HG02943 (cell line): ENCODE measurements around the gene CELSR1.

ENCODE experiments used
- ATAC-seq: cut with Tn5 transposase; IDR thresholded peaks from one replicate; pipeline ENCODE4 v1.9.1; 2021; ENCODE audit warnings: mild to moderate bottlenecking, low read depth, moderate library complexity; ENCODE audit not compliant: unreplicated experiment

Gene CELSR1

DNA sequence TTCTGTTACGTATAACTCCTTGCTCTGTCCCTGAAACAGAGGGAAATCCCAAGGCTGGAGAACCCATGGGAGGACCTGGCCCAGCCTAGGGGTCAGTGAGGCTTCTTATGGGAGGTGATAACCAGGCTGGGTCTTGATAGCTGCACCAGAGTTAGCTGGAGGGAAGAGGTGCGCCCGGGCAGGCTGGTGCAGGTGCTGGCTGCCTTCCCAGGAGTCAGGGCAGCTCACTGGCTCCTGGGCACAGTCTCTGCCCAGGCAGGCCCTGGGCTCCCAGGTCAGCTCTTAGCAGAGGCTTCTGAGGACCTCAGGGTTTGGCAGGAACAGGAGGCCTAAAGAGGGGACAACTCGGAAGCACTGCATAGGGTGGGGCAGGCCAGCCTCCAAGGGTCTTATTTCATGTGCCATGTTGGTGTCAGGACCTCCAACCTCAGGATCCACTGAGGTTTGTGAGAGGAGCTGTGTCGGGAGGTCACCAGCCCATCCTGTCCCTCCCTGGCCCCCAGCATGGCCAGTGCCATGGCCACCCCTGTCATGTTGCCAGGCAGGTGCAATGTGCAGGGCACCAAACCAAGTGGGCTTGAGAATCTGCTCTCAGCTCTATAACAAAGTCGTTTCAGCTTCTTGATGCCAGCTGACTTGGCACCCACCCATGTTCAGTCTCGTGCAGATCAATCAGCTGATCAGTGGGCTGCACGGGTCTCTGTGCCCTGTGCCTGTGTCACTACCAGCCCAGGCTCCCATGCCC lies 20.5 kb upstream of the CELSR1 start:
- ATAC-seq, result no peak

DNA sequence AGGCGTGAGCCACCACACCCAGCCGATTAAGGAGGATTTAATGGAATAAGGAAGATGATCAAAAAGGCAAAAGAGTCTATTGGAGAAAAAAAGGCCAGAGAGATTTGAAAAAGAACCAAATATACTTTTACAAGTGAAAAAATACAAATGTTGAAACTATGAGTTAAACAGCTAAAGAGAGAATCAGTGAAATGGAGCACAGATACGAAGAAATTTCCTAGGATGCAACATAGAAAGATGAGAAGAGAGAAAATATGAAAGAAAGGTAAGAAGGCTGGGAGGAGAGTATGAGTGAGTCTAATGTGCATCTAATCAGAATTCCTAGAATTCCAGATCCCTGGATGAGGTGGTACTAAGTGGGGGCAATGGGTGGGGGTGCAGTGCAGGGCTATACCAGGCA lies 19.4 kb upstream of the CELSR1 start:
- ATAC-seq, result no peak

DNA sequence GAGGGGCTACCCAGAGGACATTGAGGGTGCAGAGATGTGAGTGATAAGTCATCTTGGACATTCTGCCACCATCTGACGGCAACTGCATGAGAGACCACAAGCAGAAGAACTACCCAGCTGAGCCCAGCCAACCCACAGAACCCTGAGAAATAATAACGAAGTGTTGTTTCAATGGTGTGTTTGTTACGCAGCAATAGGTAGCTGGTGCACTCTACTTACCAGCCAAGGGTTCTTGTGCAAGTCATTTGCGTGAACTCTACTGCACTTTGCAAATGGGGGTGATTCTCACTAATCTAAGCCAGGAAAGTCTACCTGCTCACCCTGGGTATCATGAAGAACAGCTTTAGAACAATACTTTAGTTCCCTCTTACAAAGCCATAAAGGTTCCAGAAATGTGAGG lies 15.8 kb upstream of the CELSR1 start:
- ATAC-seq, result no peak

DNA sequence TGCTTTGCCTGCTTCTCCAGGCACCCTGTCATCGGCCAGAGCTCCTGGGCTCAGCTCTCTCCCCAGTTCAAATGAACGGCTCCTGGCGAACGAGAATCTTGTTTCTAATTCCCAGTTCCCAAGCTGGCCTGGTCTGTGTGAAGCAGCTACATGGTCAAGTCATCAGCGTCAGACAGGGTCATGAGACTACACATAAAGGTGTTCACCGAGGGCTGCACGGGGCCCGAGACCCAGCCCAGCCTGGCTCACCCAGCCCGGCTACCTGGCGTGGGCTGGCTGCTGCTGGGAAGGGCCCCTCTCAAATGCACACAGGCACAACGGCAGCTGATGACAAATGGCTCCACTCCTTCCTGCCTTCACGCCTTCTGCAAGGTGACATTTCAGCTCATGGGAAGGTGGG lies 14.6 kb upstream of the CELSR1 start:
- no peak for ATAC-seq

DNA sequence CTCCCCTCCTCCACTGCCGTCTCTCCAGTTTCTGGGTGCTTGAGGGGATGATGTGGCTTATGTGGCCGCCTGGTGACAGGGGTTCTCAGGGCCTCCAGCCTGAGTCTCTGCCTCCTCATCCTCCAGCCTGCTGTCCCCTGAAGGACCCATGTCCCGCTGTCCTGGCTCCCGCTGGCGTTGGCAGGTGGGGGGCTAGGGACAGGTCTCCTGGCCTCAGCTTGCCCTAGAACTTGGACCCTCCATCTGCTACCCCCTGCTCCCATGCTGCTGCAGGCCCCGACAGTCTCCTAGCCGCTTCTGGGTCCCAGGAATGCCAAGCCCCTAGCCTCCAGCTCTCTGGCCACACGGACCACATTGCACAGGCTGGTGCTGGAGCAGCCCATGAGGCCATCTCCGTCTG lies 13.9 kb upstream of the CELSR1 start:
- ATAC-seq, result no peak

DNA sequence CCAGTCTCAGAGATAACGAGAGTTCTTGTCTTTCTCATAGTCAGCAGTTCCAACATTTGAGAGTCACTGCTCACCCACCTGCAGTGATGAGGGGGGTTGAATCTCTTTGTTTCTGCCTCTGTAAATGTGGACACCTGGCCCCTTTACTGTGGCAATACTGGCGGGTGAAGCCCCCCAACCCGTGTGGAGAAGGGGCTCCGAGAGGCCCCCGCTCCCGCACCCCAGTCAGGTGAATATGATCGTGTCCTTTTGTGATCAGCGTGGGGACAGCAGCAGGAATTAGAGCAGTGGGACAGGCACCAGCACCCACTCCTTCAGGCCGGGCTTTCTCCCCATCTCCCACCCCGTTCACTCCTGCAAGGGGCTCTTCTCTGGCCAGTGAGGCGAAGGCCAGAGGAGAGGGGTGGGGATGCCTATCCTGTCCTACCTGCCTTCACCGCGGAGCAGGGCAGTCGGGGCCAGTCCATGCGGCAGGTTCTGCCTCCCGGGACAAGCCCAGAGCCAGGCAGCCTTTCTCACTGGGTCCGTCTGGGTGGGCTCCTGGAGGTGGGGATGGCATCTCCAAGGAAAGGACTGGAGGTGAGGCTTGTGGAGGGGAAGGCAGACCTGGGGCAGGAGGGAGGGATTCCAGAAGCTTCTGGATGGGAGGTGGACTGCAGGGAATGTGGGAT lies 12.7 kb upstream of the CELSR1 start:
- no peak for ATAC-seq

DNA sequence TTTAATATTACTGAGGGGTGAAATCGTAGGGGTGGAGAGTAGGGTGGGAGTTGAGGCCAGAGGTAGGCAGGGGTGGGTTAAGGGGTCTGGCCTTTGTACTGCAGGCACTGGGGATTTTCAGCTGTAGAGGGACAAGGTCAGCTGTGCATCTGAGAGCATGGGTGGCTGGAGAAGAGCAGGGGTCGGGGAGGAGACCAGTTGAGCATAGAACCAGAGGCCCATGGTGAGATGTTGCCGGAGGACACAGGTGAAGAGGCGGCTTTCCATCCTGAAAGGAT lies 12.1 kb upstream of the CELSR1 start:
- no peak for ATAC-seq

DNA sequence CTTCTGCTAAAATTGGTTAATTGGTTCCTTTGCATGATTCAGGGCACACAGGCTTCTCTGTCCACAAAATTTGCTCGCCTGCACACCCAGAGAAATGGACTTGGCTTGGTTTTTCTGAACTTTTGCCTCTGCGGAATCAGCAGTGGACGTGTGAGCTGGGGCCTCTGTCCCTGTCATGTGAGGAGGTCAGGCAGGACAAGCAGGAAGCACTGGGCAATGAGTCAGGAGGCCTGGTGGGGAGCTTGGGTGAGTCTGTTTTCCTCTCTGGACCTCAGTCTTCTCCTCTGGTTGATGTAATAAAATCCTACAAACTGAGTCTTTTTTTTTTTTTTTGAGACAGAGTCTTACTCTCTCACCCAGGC lies 10.4 kb upstream of the CELSR1 start:
- ATAC-seq, result no peak

DNA sequence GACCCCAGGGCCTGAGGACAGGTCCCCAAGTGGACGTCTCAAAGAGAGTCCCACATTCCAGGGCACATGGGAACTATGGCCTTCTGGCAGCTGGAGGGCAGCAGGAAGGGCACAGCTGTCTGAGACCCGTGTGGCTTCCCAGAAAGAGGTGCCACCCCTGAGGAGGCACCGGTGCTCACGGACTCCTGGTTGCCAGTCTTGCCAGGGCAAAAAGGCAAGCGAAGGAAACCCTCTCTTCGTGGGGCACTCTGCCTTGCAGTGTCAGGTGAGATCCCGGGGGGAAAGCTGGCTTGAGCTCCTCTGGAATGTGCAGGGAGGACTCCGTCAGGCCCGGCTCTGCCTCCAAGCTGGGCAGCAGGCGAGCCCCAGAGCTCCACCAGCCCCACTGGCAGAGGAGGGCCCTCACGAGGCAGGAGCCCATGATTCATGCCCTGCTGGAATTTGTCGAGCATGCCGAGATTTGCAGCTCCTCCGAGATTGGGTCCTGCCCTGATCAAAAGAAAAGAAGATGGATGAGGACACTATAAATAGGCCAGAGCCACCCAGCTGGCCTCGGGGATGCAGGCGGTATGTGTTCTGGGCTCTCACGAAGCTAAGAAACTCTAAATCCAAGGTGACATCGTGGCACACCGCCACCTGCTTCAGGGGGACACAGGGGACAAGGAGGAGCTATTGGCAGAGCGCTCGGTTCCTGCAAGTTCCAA lies 9.9 kb upstream of the CELSR1 start:
- ATAC-seq, result no peak

DNA sequence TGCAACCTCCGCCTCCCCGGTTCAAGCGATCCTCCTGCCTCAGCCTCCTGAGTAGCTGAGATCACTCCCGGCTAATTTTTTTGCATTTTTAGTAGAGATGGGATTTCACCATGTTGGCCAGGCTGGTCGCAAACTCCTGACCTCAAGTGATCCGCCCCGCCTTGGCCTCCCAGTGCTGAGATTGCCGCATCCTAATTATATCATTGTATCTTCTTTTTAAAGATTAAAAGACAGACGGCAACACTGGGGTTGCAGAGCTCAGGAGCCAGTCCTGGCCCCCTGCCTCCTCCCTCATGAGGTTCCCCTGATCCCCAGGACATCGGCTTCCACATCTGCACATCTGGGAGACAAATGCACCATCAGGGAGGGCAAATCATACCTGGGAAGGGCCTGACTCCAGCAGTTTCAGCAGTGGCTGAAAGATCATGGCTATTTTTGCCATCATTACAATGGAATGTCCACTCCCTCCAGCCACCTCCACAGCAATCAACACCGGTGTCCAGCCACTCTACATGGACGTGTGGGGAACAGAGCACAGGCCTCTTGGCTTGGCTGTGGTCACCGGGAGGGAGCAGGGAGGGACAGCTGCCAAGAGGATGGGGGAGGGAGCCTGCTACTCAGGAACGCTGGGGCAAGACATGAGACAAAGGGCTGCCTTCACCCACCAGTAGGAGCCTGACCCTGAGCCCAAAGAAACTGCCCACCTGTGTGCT lies 9.2 kb upstream of the CELSR1 start:
- ATAC-seq, result no peak

DNA sequence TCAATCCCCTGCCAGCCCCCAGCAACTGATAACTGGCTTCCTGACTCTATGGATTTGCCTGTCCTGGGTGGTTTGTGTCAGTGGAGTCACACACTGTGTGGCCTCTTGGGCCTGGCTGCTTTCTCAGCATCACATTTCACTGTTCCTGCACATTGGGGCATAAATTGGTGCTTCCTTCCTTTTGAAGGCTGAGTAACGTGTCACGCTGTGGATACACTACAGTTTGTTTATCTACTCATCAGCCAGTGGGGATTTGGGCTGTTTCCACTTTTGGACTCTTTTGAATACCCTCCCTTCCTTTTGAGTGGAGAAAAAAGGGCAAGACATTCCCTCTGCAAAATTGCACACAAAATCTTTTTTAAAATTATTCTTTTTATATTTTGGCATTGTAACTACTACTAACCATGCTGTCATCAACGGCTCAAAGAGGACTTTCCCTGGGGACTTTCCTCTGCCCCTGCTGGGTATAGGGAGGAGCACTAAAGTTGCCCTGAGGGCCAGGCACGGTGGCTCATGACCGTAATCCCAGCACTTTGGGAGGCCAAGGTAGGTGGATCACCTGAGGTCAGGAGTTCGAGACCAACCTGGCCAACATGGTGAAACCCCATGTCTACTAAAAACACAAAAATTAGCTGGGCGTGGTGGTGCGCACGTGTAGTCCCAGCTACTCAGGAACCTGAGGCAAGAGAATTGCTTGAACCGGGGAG lies 7.8 kb upstream of the CELSR1 start:
- ATAC-seq, result no peak

DNA sequence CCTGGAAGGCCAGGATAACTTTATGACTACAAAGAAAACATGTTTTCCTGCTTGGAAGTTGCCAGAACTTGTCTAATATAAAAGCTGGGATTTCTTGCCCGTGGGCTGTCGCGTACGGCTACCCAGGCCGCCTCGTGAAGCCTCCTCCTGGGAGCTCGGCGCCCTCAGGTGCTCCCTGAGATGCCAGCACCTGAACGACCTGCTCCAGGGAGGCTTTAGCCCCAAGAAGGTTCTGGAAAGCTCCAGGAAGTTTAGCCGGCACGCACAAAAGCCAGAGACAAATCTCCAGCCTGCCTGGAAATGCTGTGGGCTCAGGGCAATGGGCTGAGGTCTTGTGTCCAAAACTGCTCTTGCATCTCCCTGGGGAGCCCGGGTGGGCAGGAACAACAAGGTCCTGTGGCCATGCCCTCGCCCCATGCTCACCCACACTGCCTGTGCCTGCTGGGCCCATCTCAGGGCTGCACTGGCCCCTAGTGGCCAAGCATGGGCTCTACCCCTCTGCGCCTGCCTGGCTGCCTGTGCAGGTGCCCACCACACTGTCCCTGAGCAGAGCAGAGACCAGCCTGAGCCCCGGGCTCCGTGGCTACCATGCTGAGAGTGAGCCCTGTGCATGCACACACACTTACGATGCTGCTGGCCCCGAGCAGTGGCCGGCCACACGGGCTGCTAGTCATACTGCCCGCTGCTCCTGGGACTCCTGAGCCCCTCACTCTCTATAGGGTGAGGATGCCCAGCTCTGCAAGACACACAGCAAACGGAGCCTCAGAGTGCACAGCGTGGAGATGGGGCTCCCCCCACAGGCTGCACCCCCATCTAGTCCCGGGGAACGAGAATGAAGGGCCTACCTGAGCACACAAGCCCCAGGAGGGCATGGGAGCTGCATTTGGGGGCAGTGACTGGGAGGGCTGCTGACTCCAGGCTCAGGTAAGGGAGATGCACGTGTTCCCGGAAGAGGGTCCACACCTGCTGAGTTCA lies 4.9 kb upstream of the CELSR1 start:
- ATAC-seq, result no peak

DNA sequence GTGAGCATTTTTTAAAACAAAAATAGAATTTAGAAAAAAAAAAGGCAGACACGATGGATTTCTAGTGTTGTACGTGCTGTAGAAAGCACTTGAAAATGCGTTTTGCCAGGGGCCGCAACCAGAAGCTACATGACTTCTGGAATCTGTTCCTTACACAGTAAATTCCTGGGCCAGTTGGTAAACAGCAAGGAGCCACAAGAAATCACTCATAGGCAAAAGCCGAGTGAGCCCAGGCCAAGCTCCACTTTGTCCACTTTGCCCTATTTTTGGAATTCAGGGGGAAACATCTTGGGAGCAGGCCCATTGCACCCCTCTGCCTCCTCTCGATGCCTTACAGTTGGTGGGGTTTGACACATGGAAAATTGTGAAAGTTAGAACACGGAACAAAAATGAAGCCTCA lies 4.1 kb upstream of the CELSR1 start:
- ATAC-seq, result no peak

DNA sequence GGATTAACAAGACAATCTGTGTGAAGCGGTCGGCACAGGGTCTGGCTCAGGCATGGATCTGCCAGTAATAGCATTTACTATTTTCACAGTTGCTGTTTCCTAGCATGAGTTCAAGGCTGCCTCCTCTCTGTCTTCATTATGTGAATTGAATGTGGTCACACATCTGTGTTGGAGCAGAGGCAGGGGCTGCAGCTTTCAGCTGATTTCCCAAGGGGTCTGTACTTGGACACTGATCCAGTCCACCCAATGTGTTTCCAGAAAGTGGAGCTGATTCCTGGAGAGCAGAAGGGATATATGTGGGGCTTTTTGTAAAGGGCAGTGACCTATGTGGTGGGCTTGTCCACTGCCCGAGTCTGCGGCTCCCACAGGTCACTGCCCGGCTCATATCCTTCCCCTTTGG lies 3.5 kb upstream of the CELSR1 start:
- ATAC-seq, result no peak

DNA sequence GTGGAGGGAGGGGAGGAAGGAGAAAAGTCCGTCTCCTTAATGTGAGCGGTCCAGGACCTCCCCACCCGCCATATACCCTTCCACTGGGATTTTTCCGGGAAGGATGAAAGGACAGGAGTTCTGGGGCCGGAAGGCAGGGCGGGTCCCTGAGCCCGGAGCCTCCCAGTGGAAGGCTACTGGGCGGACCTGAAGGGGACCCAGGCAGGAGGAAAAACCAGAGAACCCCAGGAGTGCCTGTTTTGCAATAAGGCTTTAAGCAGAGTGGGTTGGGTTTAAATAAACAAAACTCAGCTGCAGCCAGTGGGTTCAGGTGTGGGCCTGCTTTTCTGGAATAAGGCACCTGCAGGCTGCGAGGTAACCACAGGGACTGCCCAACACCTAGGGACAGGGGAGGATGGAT lies 1.7 kb upstream of the CELSR1 start:
- no peak for ATAC-seq

DNA sequence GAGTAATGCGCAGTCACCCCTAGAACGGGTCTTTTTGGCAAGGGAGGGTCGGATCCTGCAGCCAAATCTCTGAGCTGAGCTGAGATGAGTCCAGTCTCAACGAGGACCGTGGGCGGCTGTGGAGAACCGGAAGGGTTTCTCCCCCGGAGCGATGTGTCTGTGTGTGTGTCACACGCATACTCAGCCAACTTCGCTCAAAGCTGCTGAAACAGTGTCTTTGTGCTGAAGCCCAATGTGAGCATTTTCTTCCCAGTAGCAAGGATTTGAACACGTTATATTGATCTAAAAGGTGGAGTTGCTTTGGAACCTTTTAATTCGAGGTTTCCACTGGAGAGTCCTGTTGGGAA lies 1.4 kb upstream of the CELSR1 start:
- no peak for ATAC-seq

DNA sequence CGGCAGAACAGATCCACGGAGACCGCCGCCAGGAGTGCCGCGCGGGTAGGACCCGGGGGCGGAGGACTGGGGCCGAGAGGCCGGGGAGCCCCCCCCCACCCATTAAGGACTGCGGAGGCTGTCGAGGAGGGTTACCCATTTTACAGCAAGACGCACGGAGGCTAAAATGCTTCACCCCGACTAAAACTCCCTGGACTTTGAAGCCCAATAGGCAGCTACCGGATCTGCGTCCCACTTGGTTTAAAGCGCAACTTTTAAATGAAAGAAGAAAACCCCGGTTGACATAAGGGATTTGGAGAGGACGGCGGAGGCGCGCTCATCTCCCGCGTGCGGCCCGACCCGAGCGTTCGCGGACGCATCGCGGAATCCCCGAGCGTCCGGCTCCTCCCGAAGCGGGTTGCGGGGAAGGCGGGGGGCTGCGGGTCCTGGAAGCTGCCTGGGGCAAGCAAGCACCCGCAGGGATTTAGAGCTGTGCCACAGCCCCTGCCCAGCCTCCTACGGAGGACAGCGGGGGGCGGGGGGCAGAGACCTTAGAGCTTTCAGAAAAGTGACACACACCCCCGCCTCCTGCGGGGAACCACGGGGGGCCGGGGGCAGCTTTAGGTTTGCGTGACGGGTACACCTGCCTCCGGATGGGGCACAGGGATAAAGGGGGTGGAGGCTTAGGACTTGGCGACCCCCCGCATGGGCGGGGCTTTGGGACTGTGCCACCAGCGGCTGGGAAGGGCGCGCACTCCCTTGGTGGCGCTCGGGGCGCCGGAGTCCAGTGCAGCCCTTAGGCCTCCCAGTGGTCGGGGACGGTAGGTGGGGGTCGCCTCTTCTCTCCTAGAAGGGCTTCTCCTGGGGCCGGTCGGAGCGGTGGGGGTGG lies 760 bp upstream of the CELSR1 start:
- ATAC-seq, result no peak

DNA sequence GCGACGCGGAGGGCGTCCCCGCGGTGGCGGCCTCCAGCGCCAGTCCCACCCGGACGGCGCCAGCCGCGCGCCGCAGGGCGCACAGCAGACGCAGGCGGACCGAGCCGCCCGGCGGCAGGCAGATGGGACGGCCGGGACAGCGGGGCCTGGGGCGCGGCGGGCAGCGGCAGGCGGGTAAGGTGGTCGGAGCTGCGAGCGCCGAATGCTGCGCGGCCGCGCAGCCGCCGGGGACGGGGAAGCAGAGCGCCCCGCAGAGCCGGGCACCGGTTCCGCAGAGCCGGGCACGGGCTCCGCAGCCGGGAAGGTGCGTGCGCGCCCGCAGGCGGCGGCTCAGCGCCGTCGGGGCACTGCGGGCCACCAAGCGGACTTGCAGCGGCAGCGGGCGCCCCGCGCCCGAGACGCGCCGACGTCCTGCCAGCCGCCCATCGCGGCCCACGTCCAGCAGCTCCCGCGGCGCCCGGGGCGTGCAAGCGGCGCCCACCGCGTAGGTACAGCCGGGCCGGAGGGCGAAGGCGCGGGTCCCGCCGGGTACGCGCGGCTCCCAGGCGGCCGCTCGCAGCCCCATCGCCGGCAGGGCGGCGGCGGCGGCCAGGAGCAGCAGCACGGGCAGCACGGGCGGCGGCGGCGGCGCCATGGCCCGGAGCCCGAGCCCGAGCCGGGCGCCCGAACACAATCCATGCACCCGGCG lies 739 bp downstream of the CELSR1 start:
- ATAC-seq, result no peak
